Esophagus squamous epithelium (tissue), 5 donors: ENCODE measurements around the gene ARID1A. TPM values are rescaled to one million over a fixed set of nuclear protein-coding genes. Genes with fewer than 3 reads are reported as not detected.
"Not testable (repeated sequence)": the region's sequence is repeated elsewhere in the genome, so short reads cannot be mapped to it uniquely, and the experiment has no call there.

ENCODE experiments used
- DNase-seq: peaks from one replicate; lab custom pipeline; 2025; lab: John Stamatoyannopoulos, UW
- H3K27ac ChIP-seq, 4 donors: fragments of 200-600 bp; sonication (generic); one replicate each; pipeline ENCODE4 v1.5.1; 2016 to 2019; ENCODE audit warnings: mild to moderate bottlenecking in 1 of 4
- H3K27me3 ChIP-seq, 4 donors: fragments of 200-600 bp; sonication (generic); 1 replicate in 3 of 4; 2 replicates in 1 of 4; pipeline versions ENCODE4 v1.5.1 to v1.6.0; 2017 to 2021; ENCODE audit warnings: antibody characterized with exemption in 1 of 4
- H3K36me3 ChIP-seq, 3 donors: fragments of 200-600 bp; sonication (generic); one replicate each; pipeline ENCODE4 v1.5.1; 2016 to 2019
- H3K4me1 ChIP-seq, 3 donors: fragments of 200-600 bp; sonication (generic); one replicate each; pipeline ENCODE4 v1.5.1; 2017 to 2019
- H3K4me3 ChIP-seq, 4 donors: fragments of 200-600 bp; sonication (generic); 1 replicate in 3 of 4; 2 replicates in 1 of 4; pipeline ENCODE4 v1.5.1; 2016 to 2019; ENCODE audit warnings: mild to moderate bottlenecking in 2 of 4, moderate library complexity in 1 of 4
- H3K9me3 ChIP-seq, 3 donors: fragments of 200-600 bp; sonication (generic); one replicate each; pipeline ENCODE4 v1.5.1; 2016 to 2019
- POLR2A ChIP-seq, 4 donors: fragments of 450-650 bp; IDR thresholded peaks; one replicate each; pipeline ENCODE4 v1.6.1; 2017; ENCODE audit warnings: antibody characterized with exemption in 4 of 4, mild to moderate bottlenecking in 4 of 4, moderate library complexity in 3 of 4
- WGBS, 2 donors: methylation state at CpG; one replicate each; pipeline ENCODE4 v1.1.5; 2018; 5-methylcytosine and 5-hydroxymethylcytosine counted together
- intact Hi-C: fragments of 100-400 bp; cut with DNase I; formaldehyde crosslinking; loops from one replicate; pipeline ENCODE4 v1.15.0; 2022
- total RNA-seq, 4 donors: library from RNA; depleted of rRNA; stranded (reverse); fragments of >200 nt; gene quantifications; one replicate each; pipeline ENCODE4 v1.1.0, GENCODE V29; 2016
- TF ChIP-seq, protein P1 (sequence below), 6 experiments: fragments of 450-650 bp in 4 of 6; fragments of 200-600 bp in 2 of 6; sonication (generic) in 2 of 6; IDR thresholded peaks; one replicate each; pipeline ENCODE4 v1.5.1; 2016 to 2019; ENCODE audit warnings: antibody characterized with exemption in 6 of 6, mild to moderate bottlenecking in 4 of 6, moderate library complexity in 4 of 6
- donor health status: DM: yes; HTN: yes; CAD: no.

The ARID1A gene
- total RNA-seq, 4 donors from 2014 or later: 23.9 to 60.2 (median 43.5) TPM

DNA sequence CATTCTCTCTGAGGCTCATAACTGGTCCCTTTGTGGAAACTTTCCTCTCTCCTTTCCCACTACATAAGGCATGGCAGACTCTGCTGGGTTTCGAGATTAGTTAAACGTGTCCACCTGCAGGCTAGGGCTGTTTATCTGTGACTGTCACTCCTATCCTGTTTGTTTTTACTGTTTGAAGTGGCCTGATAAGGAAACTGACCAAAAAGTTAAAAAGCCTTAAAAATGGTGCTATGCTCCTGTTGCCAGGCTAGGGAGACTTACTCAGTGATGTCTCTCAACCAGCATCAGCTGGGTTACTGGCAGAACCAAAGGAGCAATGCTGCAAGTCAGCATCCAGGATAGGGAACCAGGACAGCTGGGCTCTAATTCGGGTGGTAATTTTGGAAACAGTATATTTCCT, 95.8 kb downstream of the ARID1A start:
- no peak for DNase-seq
- Histone ChIP-seq H3K9me3 (no peaks in the 10 kb centered on the region), H3K27me3 (no peaks in the 10 kb centered on the region), H3K36me3 (peaks cover 6 to 61% (median 7%) of the 10 kb centered on the region in 3 donors), H3K4me1 (peaks cover 9 to 27% (median 12%) of the 10 kb centered on the region in 3 donors), H3K4me3 (no peak overlapping the region), H3K27ac (no peak overlapping the region)
- TF ChIP-seq, protein P1, sequence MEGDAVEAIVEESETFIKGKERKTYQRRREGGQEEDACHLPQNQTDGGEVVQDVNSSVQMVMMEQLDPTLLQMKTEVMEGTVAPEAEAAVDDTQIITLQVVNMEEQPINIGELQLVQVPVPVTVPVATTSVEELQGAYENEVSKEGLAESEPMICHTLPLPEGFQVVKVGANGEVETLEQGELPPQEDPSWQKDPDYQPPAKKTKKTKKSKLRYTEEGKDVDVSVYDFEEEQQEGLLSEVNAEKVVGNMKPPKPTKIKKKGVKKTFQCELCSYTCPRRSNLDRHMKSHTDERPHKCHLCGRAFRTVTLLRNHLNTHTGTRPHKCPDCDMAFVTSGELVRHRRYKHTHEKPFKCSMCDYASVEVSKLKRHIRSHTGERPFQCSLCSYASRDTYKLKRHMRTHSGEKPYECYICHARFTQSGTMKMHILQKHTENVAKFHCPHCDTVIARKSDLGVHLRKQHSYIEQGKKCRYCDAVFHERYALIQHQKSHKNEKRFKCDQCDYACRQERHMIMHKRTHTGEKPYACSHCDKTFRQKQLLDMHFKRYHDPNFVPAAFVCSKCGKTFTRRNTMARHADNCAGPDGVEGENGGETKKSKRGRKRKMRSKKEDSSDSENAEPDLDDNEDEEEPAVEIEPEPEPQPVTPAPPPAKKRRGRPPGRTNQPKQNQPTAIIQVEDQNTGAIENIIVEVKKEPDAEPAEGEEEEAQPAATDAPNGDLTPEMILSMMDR (IDR thresholded peaks at IDR 0.05): no peak
- no peak for TF ChIP-seq POLR2A (IDR thresholded peaks at IDR 0.05)
- 77 to 80% methylated on average over 3 of the region's 3 CpGs for WGBS, 2 donors
- intact Hi-C loops: no loop called here

DNA sequence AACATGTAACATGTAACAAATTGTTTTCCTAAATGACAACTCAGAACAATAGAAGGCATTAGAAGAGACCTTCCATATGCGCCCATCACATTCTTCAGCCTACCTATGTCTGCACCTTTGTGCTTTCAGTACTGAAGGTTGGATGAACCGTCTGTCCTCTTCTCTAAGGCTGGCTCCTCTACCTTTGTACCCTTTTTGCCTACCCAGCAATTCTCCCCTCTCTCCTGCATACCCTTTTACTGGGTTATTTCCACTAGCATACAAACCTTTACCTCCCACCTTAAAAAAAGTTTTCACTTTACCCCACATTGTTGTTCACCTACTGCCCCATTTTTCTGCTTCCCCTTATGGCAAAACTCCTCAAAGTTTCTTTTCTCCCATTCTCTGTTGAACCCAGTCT, 97.1 kb downstream of the ARID1A start:
- no peak for DNase-seq
- H3K27me3 ChIP-seq: no peaks in the 10 kb centered on the region
- intact Hi-C loops: no loop called here
- peaks cover 3 to 24% (median 6%) of the 10 kb centered on the region in 3 donors for H3K4me1 ChIP-seq
- H3K4me3 ChIP-seq: no peak overlapping the region
- 92 to 98% methylated on average over 2 of the region's 2 CpGs for WGBS, 2 donors
- no peak for TF ChIP-seq POLR2A (IDR thresholded peaks at IDR 0.05)
- TF ChIP-seq, protein P1 (IDR thresholded peaks at IDR 0.05): no peak
- H3K27ac ChIP-seq: no peak overlapping the region
- peaks cover 7 to 74% (median 12%) of the 10 kb centered on the region in 3 donors for H3K36me3 ChIP-seq
- H3K9me3 ChIP-seq: no peaks in the 10 kb centered on the region

DNA sequence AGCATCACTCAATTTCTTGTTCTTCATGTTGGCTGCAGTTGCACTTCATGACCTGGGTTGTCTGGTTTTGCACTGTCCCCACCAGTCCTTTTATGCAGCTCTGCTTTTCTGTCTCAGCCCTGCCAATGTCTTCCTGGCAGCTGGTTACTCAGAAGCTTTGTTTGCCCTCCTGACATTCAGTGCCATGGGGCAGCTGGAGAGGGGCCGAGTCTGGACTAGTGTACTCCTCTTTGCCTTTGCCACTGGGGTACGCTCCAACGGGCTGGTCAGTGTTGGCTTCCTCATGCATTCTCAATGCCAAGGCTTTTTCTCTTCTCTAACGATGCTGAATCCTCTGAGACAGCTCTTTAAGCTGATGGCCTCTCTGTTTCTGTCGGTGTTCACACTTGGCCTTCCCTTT, 98.6 kb downstream of the ARID1A start:
- intact Hi-C loops: no loop called here
- H3K9me3 ChIP-seq: no peaks in the 10 kb centered on the region
- H3K27ac ChIP-seq: no peak overlapping the region
- H3K36me3 ChIP-seq: peaks cover 7 to 79% (median 14%) of the 10 kb centered on the region in 3 donors
- H3K4me1 ChIP-seq: peaks cover 0 to 25% (median 8%) of the 10 kb centered on the region in 3 donors
- no peak for DNase-seq
- no peaks in the 10 kb centered on the region for H3K27me3 ChIP-seq
- H3K4me3 ChIP-seq: no peak overlapping the region
- WGBS, 2 donors: 80 to 90% methylated on average over 5 of the region's 5 CpGs
- TF ChIP-seq, protein P1 (IDR thresholded peaks at IDR 0.05): no peak
- TF ChIP-seq POLR2A (IDR thresholded peaks at IDR 0.05): no peak

GRCh38 chr1:26797627-26798026, 101.8 kb downstream of the ARID1A start:
- Histone ChIP-seq H3K9me3 (no peaks in the 10 kb centered on the region), H3K4me1 (peaks cover 0 to 37% (median 20%) of the 10 kb centered on the region in 3 donors), H3K27ac (no peak overlapping the region), H3K4me3 (no peak overlapping the region), H3K27me3 (no peaks in the 10 kb centered on the region), H3K36me3 (peaks cover 7 to 59% (median 14%) of the 10 kb centered on the region in 3 donors)
- intact Hi-C loops: no loop called here
- WGBS, 2 donors: 75 to 83% methylated on average over 2 of the region's 2 CpGs
- TF ChIP-seq POLR2A (IDR thresholded peaks at IDR 0.05): no peak
- TF ChIP-seq, protein P1 (IDR thresholded peaks at IDR 0.05): no peak
- DNase-seq: no peak

- H3K27me3 ChIP-seq: no peaks in the 10 kb centered on the region
- no peak for DNase-seq
- no peaks in the 10 kb centered on the region for H3K9me3 ChIP-seq
- TF ChIP-seq, protein P1 (IDR thresholded peaks at IDR 0.05): no peak
- no peak for TF ChIP-seq POLR2A (IDR thresholded peaks at IDR 0.05)
- peak overlapping the region in 3 of 4 donors; percentile 59 to 78 (median 72) for H3K27ac ChIP-seq
- WGBS, 2 donors: 42 to 61% methylated on average over 3 to 4 of the region's 5 CpGs
- peaks cover 4 to 39% (median 9%) of the 10 kb centered on the region in 3 donors for H3K36me3 ChIP-seq
- peaks cover 0 to 37% (median 20%) of the 10 kb centered on the region in 3 donors for H3K4me1 ChIP-seq
- peak overlapping the region in 1 of 4 donors; percentile 29 for H3K4me3 ChIP-seq
- intact Hi-C loops: no loop called here
Measured at GRCh38 chr1:26799479-26800142, 103.8 kb downstream of the ARID1A start.

GRCh38 chr1:26803932-26804331, 108.1 kb downstream of the ARID1A start:
- H3K9me3 ChIP-seq, H3K27me3 ChIP-seq, intact Hi-C loops, H3K4me3 ChIP-seq, H3K36me3 ChIP-seq, H3K27ac ChIP-seq, DNase-seq: not testable (repeated sequence)
- H3K4me1 ChIP-seq: peaks cover 0 to 23% (median 18%) of the 10 kb centered on the region in 3 donors
- WGBS, 2 donors: no CpG with 5 or more reads among the region's 36 CpGs
